Ovary (tissue), 9 donors: ENCODE measurements around the gene MBP. TPM values are rescaled to one million over a fixed set of nuclear protein-coding genes. Genes with fewer than 3 reads are reported as not detected.

Experiments used
- DNase-seq, 5 donors: peaks; one replicate each; pipeline ENCODE4 v3.0.0-alpha.2; 2019 to 2020
- H3K27ac ChIP-seq, 2 donors: fragments of 200-600 bp; one replicate each; pipeline versions ENCODE4 v1.5.1 to v1.8.0; 2019 to 2022
- H3K27me3 ChIP-seq: fragments of 200-600 bp; one replicate; pipeline ENCODE4 v1.8.0; 2022
- H3K36me3 ChIP-seq: fragments of 200-600 bp; sonication (generic); one replicate; pipeline ENCODE4 v1.5.1; 2019
- H3K4me1 ChIP-seq: one replicate; pipeline ENCODE4 v1.8.1; 2013; ENCODE audit warnings: mild to moderate bottlenecking, moderate library complexity; ENCODE audit not compliant: insufficient read depth
- H3K4me3 ChIP-seq: fragments of 200-600 bp; sonication (generic); one replicate; pipeline ENCODE4 v1.5.1; 2017
- H3K9me3 ChIP-seq, 2 donors: fragments of 200-600 bp in 1 of 2; sonication (generic) in 1 of 2; one replicate each; pipeline versions ENCODE4 v1.5.1 to v1.8.1; 2013 to 2019; ENCODE audit warnings: mild to moderate bottlenecking in 1 of 2, moderate library complexity in 1 of 2
- CTCF ChIP-seq, 3 donors: fragments of 450-650 bp in 2 of 3; fragments of 200-600 bp in 1 of 3; IDR thresholded peaks; one replicate each; pipeline versions ENCODE4 v1.5.1 to v1.8.0; 2016 to 2022; ENCODE audit warnings: antibody characterized with exemption in 3 of 3, mild to moderate bottlenecking in 1 of 3
- EP300 ChIP-seq: sonication (generic); formaldehyde crosslinking; IDR thresholded peaks from one replicate; pipeline ENCODE4 v1.6.1; 2017; ENCODE audit warnings: antibody characterized with exemption
- POLR2A ChIP-seq: fragments of 450-650 bp; IDR thresholded peaks from one replicate; pipeline ENCODE4 v1.6.1; 2017; ENCODE audit warnings: antibody characterized with exemption, mild to moderate bottlenecking, moderate library complexity
- WGBS, 3 donors: extraction: QIAGEN DNeasy Blood & Tissue Kit in 1 of 3; methylation state at CpG; one replicate each; pipeline versions ENCODE4 v1.1.5 to v1.1.7; 2013 to 2017; 5-methylcytosine and 5-hydroxymethylcytosine counted together
- intact Hi-C, 4 donors: fragments of 100-400 bp; cut with DNase I; formaldehyde crosslinking; loops; one replicate each; pipeline versions ENCODE4 v1.11.0 to v1.15.1; 2022 to 2023
- polyA plus RNA-seq, 2 donors: library from polyadenylated mRNA; stranded (reverse); fragments of 200-250 nt in 1 of 2; fragments of 350-450 nt in 1 of 2; fragmentation: Illumina TruSeq in 1 of 2; extraction: RNeasy Lipid Tissue Mini Kit (QIAGEN cat#74804) in 1 of 2; gene quantifications; one replicate each; pipeline ENCODE4 v1.2.3, GENCODE V29; 2013 to 2014
- total RNA-seq, 7 donors: library from RNA; depleted of rRNA in 2 of 7; stranded (reverse); fragments of >200 nt in 2 of 7; fragmentation: NEBNext Ultra II Directional in 3 of 7; extraction: Animal tissue kit (Norgen Biotek cat#: 25700) in 3 of 7; gene quantifications; one replicate each; pipeline versions ENCODE4 v1.1.0 to v1.2.4, GENCODE V29; 2016 to 2023
- donor health status: DM: no; HTN: no; CAD: no; lungs with moderate emphysema.
- donor health status: DM: no; HTN: no; CAD: no.
- donor health status: Bipolar disorder and iron deficiency.
- donor health status: DM: yes; HTN: yes; CAD: no.
- donor health status: DM: no; HTN: no; CAD: no.
- donor health status: DM: yes; HTN: yes; CAD: no.

The MBP gene
- total and polyA plus RNA-seq, 9 donors: 7.1 to 38.2 (median 23.2) TPM

- Histone ChIP-seq H3K27ac (no peak overlapping the region), H3K4me3 (no peak overlapping the region), H3K36me3 (no peaks in the 10 kb centered on the region), H3K9me3 (no peaks in the 10 kb centered on the region), H3K4me1 (no peaks in the 10 kb centered on the region), H3K27me3 (no peaks in the 10 kb centered on the region)
- intact Hi-C loops: no loop called here
- WGBS, 3 donors: 87 to 89% (median 88%) methylated on average over 17 of the region's 17 CpGs
- no peak for DNase-seq
- TF ChIP-seq CTCF (IDR thresholded peaks at IDR 0.05) (no peak), POLR2A (no peak)
Measured at GRCh38 chr18:77155031-77155430, 22.4 kb upstream of the MBP start.

DNA sequence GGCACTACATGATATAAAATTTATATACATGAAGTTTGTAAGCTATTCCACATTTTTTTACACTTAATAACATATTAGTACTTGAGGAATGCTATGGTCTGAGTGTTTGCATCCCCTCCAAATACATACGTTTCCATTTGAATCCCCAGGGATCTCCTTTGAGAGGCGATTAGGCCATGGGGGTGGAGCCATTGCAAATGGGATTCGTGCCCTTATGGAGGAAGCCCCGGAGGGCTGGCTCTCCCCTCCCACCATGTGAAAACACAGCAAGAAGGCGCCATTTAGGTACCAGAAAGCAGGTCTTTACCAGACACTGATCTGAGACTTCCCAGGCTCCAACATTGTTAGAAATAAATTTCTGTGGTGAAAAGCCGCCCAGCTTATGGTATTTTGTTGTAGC, 20.8 kb upstream of the MBP start:
- 77 to 86% (median 80%) methylated on average over 6 of the region's 6 CpGs for WGBS, 3 donors
- H3K27ac ChIP-seq: no peak overlapping the region
- H3K4me3 ChIP-seq: no peak overlapping the region
- H3K27me3 ChIP-seq: no peaks in the 10 kb centered on the region
- intact Hi-C loops: no loop called here
- no peaks in the 10 kb centered on the region for H3K36me3 ChIP-seq
- DNase-seq: no peak
- H3K9me3 ChIP-seq: no peaks in the 10 kb centered on the region
- no peaks in the 10 kb centered on the region for H3K4me1 ChIP-seq
- TF ChIP-seq CTCF (IDR thresholded peaks at IDR 0.05) (no peak), POLR2A (no peak), EP300 (no peak)

- WGBS, 3 donors: 88 to 90% (median 89%) methylated on average over 22 of the region's 22 CpGs
- H3K4me3 ChIP-seq: no peak overlapping the region
- no peak for DNase-seq
- H3K9me3 ChIP-seq: no peaks in the 10 kb centered on the region
- no peaks in the 10 kb centered on the region for H3K36me3 ChIP-seq
- H3K4me1 ChIP-seq: peaks cover 2% of the 10 kb centered on the region
- H3K27me3 ChIP-seq: no peaks in the 10 kb centered on the region
- no peak overlapping the region for H3K27ac ChIP-seq
- TF ChIP-seq CTCF (IDR thresholded peaks at IDR 0.05) (no peak), POLR2A (no peak), EP300 (no peak)
- intact Hi-C loops: no loop called here
Measured at GRCh38 chr18:77151772-77152520, 19.4 kb upstream of the MBP start.

- intact Hi-C loops: no loop called here
- no peaks in the 10 kb centered on the region for H3K27me3 ChIP-seq
- WGBS, 3 donors: 86 to 91% (median 87%) methylated on average over 8 of the region's 8 CpGs
- no peaks in the 10 kb centered on the region for H3K36me3 ChIP-seq
- H3K4me1 ChIP-seq: peaks cover 2% of the 10 kb centered on the region
- no peak for TF ChIP-seq POLR2A
- TF ChIP-seq EP300: no peak
- no peak for TF ChIP-seq CTCF (IDR thresholded peaks at IDR 0.05)
- H3K9me3 ChIP-seq: no peaks in the 10 kb centered on the region
- H3K4me3 ChIP-seq: no peak overlapping the region
- DNase-seq: no peak
- no peak overlapping the region for H3K27ac ChIP-seq
Measured at GRCh38 chr18:77151033-77151771, 18.6 kb upstream of the MBP start.
